GM18505 (cell line): ENCODE measurements around the gene PLPP6.

ENCODE experiments used
- ATAC-seq: cut with Tn5 transposase; IDR thresholded peaks from one replicate; pipeline ENCODE4 v1.9.1; 2021; ENCODE audit not compliant: unreplicated experiment
- POLR2A ChIP-seq: IDR thresholded peaks from 4 replicates; pipeline ENCODE4 v1.6.1; 2011; ENCODE audit warnings: borderline replicate concordance; ENCODE audit not compliant: insufficient read depth, insufficient read length; ENCODE audit errors: extremely low read depth

PLPP6 gene

GRCh38 chr9:4662108-4662988 lies at the start of gene PLPP6:
Gene PLPP6 (plus strand): TSS chr9:4662294. CDS start chr9:4662376, 82 bp downstream.
- TF ChIP-seq POLR2A, result peak; percentile 88

GRCh38 chr9:4614627-4615026 lies 47.5 kb upstream of the PLPP6 start:
- ATAC-seq, result no peak
- TF ChIP-seq POLR2A, result no peak

More at GRCh38 chr9:4662108-4662988, at the start of gene PLPP6:
- ATAC-seq, result peak; percentile 85

- no peak for ATAC-seq
- TF ChIP-seq POLR2A, result no peak
Observed at GRCh38 chr9:4615251-4615650, 46.8 kb upstream of the PLPP6 start.

GRCh38 chr9:4615778-4616177 lies 46.3 kb upstream of the PLPP6 start:
- ATAC-seq, result no peak
- TF ChIP-seq POLR2A, result no peak

DNA sequence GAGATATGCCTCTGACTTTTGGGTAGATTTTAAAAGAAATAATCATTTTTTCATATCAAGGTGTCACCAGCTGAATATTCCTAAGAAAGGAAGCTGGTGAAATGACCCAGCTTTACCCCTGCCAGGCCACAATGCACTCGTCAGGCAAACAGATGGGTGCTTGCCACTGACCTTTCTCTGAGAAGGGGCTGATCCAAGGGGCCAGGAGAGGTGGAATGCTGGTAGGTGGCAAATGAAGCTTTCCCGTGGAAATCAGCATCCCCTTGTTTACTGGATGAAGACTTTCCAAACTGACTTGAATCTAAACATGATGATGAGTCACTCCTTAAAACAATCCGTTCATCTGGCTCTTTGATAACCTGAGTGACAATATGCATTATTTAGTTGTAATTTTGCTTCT lies 44.3 kb upstream of the PLPP6 start:
- no peak for ATAC-seq
- TF ChIP-seq POLR2A, result no peak

DNA sequence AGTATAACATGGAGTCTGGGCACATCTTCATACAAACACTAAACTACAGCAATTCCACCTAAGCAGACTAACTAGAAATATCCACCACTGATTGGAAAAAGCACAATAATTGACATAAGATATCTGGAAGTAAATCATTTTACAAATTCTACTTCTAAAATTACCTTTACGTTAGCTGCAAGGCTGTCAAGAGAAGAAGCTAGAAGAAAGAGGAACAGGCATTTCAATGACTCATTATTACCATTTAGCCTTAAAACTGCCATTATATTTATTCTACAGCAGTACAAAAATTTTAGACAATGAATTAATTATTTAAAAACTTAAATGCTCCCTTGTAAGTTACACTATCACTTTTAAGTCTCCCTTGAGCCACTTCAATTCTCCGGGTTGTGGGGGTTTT lies 43.4 kb upstream of the PLPP6 start:
- no peak for TF ChIP-seq POLR2A
- no peak for ATAC-seq

DNA sequence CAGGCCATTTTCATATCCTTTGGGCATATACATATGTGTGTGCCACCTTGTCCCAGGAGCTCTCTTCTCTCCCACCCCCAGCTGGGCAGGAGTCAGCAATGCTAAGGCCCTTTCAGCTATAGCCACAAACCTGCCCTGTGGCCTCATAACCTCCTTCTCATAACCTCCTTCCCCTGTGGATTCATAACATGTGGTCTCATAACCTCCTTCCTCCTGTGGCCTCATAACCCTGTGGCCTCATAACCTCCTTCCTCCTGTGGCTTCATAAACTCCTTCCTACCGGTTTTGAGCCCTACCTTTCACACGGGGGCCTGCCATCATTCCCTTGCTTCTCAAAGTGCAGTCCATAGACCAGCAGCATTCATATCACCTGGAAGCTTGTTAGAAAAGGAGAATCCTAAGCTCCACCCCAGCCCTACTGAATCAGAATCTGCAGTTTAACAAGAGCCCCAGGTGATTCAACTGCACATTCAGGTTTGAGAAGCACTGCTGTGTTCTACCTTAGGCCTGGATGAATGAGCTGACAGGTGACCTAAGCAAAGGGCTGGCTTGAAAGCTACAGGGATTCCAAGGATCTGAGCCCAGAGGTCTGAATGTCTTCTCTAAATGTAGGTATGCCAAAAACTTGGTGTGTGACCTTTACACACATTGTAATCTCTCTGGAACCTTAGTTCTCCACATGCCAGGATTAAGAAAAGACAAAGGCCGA lies 41.9 kb upstream of the PLPP6 start:
- ATAC-seq, result no peak
- TF ChIP-seq POLR2A, result no peak

DNA sequence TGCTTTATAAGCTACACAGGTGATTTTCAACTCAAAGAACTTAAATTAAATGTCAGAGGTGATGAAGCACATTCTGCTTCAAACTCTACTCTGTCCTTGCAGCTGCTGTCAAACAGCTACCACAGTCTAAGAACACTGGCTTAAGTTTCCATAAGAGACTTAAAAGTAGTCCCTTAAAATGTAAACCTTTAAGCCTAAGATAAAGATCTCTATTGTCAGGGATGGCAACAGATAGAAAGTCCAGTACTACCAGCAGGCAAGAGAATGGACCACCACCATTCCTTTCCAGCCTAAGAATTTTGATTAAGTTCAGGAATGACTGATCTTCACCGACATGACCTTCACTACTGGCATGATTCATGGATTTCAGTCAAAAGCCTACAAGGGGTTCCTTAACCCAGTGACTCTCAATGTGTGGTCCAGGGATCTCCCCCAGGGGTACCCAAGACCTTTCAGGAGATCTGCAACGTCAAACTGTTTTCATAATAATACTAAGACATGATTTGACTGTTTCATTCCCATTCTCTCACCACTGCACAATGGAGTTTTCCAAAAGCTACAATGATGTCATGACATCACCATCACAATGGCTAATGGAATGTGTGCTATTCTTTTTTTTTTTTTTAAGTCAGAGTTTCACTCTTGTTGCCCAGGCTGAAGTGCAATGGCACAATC lies 41.1 kb upstream of the PLPP6 start:
- TF ChIP-seq POLR2A, result no peak
- no peak for ATAC-seq

- no peak for ATAC-seq
- no peak for TF ChIP-seq POLR2A
Observed at GRCh38 chr9:4622016-4622415, 40.1 kb upstream of the PLPP6 start.

DNA sequence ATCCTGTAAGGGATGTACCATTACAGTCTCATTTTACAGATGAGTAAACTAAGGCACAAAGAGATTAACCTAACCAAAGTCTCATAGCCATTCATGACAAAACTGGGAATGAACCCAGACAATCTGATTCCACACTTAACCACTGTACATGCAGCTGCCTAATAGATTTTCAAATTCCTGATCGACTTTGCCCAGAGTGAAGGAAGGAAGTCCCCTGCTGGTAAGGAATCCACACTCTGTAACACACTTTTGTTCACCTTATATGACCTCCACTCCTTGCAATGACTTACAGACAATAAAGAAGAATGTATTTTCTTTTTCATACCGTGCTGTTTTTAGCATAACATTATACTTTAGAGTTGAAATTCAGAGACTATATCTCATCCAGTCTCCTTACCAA lies 31.3 kb upstream of the PLPP6 start:
- no peak for ATAC-seq

GRCh38 chr9:4638968-4639367 lies 23.1 kb upstream of the PLPP6 start:
- no peak for TF ChIP-seq POLR2A
- no peak for ATAC-seq

More for the DNA sequence above, 31.3 kb upstream of the PLPP6 start:
- TF ChIP-seq POLR2A, result no peak

DNA sequence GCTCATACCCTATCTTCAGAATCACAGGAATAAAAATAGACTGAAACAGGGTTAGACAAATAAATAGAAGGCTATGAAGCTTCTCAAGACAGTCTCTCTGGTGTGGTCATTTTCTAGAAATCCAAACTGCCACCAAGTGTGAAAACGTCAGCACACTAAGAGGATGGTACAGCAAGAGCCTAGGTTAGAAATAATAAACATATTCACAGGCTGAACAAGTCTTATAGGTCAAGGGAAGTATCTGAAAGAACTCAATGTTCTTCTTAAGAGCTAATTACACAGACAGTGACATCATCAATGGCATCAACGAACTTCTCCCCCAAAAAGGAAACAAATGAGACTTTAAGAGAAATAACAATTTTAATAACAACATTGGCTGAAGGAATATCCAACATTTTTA lies 22.7 kb upstream of the PLPP6 start:
- no peak for TF ChIP-seq POLR2A
- ATAC-seq, result no peak

GRCh38 chr9:4640027-4640426 lies 22.1 kb upstream of the PLPP6 start:
- ATAC-seq, result no peak
- no peak for TF ChIP-seq POLR2A

DNA sequence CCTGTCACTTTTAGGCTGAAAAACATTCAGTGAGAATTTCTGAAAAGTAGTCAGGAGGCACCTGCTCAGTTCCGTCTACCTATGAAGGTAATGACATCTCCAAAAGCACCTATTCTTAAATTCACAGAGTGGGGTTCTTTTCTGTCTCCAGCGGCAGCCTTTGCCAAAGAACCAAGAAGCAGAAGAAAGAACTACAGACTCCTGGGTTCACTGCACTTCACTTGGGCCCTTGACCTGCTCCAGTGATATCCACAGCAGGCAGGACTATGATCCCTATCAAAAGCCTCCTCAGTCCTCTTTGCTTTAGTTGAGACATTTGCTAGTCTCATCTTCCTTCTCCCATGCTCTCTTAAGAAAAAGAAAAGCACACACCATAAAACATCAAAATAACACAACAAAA lies 19.7 kb upstream of the PLPP6 start:
- ATAC-seq, result no peak

DNA sequence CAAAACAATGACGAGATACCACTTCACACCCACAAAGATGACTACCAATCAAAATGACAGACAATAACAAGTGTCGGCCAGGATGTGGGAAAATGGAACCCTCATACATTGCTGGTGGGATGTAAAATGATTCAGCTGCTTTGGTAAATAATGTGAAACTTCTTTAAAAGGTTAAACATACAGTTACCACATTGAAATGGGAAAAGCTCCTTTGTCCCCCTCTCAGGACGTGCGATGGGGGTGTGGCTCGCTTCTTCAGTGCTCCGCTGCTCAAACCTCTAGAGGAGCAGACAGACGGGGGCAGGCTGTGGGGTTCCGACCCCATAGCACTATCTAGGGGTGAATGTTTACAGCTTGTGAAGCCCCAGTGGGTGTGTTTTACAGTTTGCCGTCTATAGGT lies 8.0 kb upstream of the PLPP6 start:
- ATAC-seq, result no peak
- no peak for TF ChIP-seq POLR2A

More for the DNA sequence above, 19.7 kb upstream of the PLPP6 start:
- TF ChIP-seq POLR2A, result no peak
